B cell (primary cell): ENCODE measurements around the gene TNNT3. TPM values are rescaled to one million over a fixed set of nuclear protein-coding genes. Genes with fewer than 3 reads are reported as not detected.

ENCODE experiments used
- ATAC-seq: fragments of 200-7000 bp; cut with Tn5 transposase; one replicate; pipeline ENCODE4 v1.10.0; 2021; ENCODE audit warnings: low read depth, mild to moderate bottlenecking, moderate number of reproducible peaks, moderate library complexity
- CTCF ChIA-PET: fragments of 350-600 bp; sonication (Branson Sonifier 250); formaldehyde crosslinking; loops from one replicate; lab custom pipeline; 2021; ENCODE audit warnings: antibody characterized with exemption, inconsistent platforms; lab: Charles Lee
- POLR2A ChIA-PET: fragments of 350-600 bp; sonication (Branson Sonifier 250); formaldehyde crosslinking; loops from one replicate; lab custom pipeline; 2021; ENCODE audit warnings: antibody characterized with exemption; lab: Charles Lee
- DNase-seq: peaks from one replicate; pipeline ENCODE4 v3.0.0; 2013
- H2AFZ ChIP-seq: 2 replicates; pipeline ENCODE4 v1.6.1; 2012; ENCODE audit warnings: mild to moderate bottlenecking, low read depth, low read length; ENCODE audit not compliant: insufficient read depth, poor library complexity, severe bottlenecking
- H3K27ac ChIP-seq, 2 donors: 1 replicate in 1 of 2; 2 replicates in 1 of 2; pipeline ENCODE4 v1.5.1; 2012 to 2013; ENCODE audit warnings: low read length in 2 of 2, mild to moderate bottlenecking in 2 of 2, moderate library complexity in 1 of 2
- H3K27me3 ChIP-seq, 4 experiments: fragments of 200-600 bp in 1 of 4; sonication (generic) in 1 of 4; replicated peaks in 1 of 4; 1 replicate in 2 of 4; 2 replicates in 2 of 4; pipeline versions ENCODE4 v1.6.1 to v1.7.0; 2013 to 2016; ENCODE audit warnings: low read length in 3 of 4, mild to moderate bottlenecking in 2 of 4, mixed read lengths in 1 of 4, moderate library complexity in 1 of 4; ENCODE audit not compliant: insufficient read depth in 4 of 4, control insufficient read depth in 3 of 4; ENCODE audit errors: control extremely low read depth in 1 of 4
- H3K36me3 ChIP-seq, 2 experiments: replicated peaks in 1 of 2; 1 replicate in 1 of 2; 2 replicates in 1 of 2; pipeline versions ENCODE4 v1.6.1 to v1.7.1; 2013; ENCODE audit warnings: low read length in 1 of 2; ENCODE audit not compliant: insufficient read depth in 2 of 2, control insufficient read depth in 1 of 2; ENCODE audit errors: control extremely low read depth in 1 of 2, extremely low read depth in 1 of 2
- H3K4me1 ChIP-seq, 2 donors: fragments of 200-600 bp in 1 of 2; sonication (generic) in 1 of 2; 1 replicate in 1 of 2; 2 replicates in 1 of 2; pipeline versions ENCODE4 v1.5.1 to v1.6.1; 2013 to 2017; ENCODE audit warnings: low read length in 2 of 2; ENCODE audit not compliant: control insufficient read depth in 2 of 2, insufficient read depth in 2 of 2
- H3K4me2 ChIP-seq: replicated peaks from 2 replicates; pipeline ENCODE3; 2012; ENCODE audit warnings: mild to moderate bottlenecking, low read depth, low read length; ENCODE audit not compliant: poor library complexity, severe bottlenecking
- H3K4me3 ChIP-seq, 5 experiments: fragments of 200-600 bp in 1 of 5; sonication (generic) in 1 of 5; 1 replicate in 3 of 5; 2 replicates in 2 of 5; pipeline versions ENCODE4 v1.5.1 to v1.7.0; 2011 to 2016; ENCODE audit warnings: low read length in 4 of 5, mild to moderate bottlenecking in 4 of 5, low read depth in 2 of 5, control low read depth in 1 of 5, moderate library complexity in 1 of 5; ENCODE audit not compliant: insufficient read depth in 1 of 5; ENCODE audit errors: control extremely low read depth in 1 of 5, extremely low read depth in 1 of 5
- H3K79me2 ChIP-seq: fragments of 200-600 bp; sonication (generic); one replicate; pipeline ENCODE4 v1.6.0; 2016; ENCODE audit warnings: low read length; ENCODE audit not compliant: control insufficient read depth, insufficient read depth
- H3K9ac ChIP-seq: fragments of 200-600 bp; sonication (generic); 2 replicates; pipeline ENCODE4 v1.6.1; 2017; ENCODE audit warnings: mild to moderate bottlenecking, low read length, moderate library complexity
- H3K9me3 ChIP-seq, 3 donors: one replicate each; pipeline versions ENCODE4 v1.6.1 to v1.7.1; 2013; ENCODE audit warnings: low read length in 2 of 3; ENCODE audit not compliant: control insufficient read depth in 2 of 3, insufficient read depth in 1 of 3; ENCODE audit errors: control extremely low read depth in 1 of 3
- H4K20me1 ChIP-seq: 2 replicates; pipeline ENCODE4 v1.6.0; 2012; ENCODE audit warnings: mild to moderate bottlenecking, low read length; ENCODE audit not compliant: insufficient read depth, control insufficient read depth, poor library complexity, severe bottlenecking
- H3K27ac Mint-ChIP-seq: one replicate; pipeline ENCODE4 v1.8.0; 2021; ENCODE audit warnings: mixed read lengths
- H3K27me3 Mint-ChIP-seq: one replicate; pipeline ENCODE4 v1.8.0; 2021; ENCODE audit warnings: mixed read lengths
- H3K4me1 Mint-ChIP-seq: one replicate; pipeline ENCODE4 v1.8.0; 2021; ENCODE audit warnings: mixed read lengths
- H3K4me3 Mint-ChIP-seq: one replicate; pipeline ENCODE4 v1.8.0; 2021; ENCODE audit warnings: mixed read lengths
- H3K9me3 Mint-ChIP-seq: one replicate; pipeline ENCODE4 v1.8.0; 2022; ENCODE audit warnings: mixed read lengths; ENCODE audit not compliant: insufficient read depth
- EZH2 ChIP-seq: IDR thresholded peaks from 2 replicates; pipeline ENCODE4 v1.6.1; 2012; ENCODE audit warnings: borderline replicate concordance, low read depth, mild to moderate bottlenecking, moderate library complexity, low read length; ENCODE audit not compliant: insufficient read depth, poor library complexity, severe bottlenecking
- whole genome bisulfite sequencing: methylation state at CpG from one replicate; pipeline ENCODE4 v1.1.5; 2013; ENCODE audit warnings: missing lambda C conversion rate; ENCODE audit not compliant: insufficient coverage; 5-methylcytosine and 5-hydroxymethylcytosine counted together
- intact Hi-C: fragments of 100-400 bp; cut with micrococcal nuclease; formaldehyde crosslinking; loops from one replicate; pipeline ENCODE4 v1.10.0; 2022
- polyA plus RNA-seq: library from polyadenylated mRNA; depleted of rRNA; stranded (reverse); fragments of >200 nt; gene quantifications from 2 replicates; pipeline ENCODE4 v1.2.3, GENCODE V29; 2012
- total RNA-seq, 2 donors: library from RNA; stranded (reverse); fragments of 120-200 nt in 1 of 2; gene quantifications; 1 replicate in 1 of 2; 2 replicates in 1 of 2; pipeline versions ENCODE4 v1.2.3 to v1.2.4, GENCODE V29; 2013 to 2022
- TF ChIP-seq, protein P1 (sequence below): fragments of 200-600 bp; IDR thresholded peaks from one replicate; pipeline ENCODE4 v1.8.0; 2022; ENCODE audit warnings: antibody characterized with exemption, mild to moderate bottlenecking

Gene TNNT3
- total and polyA plus RNA-seq, 2 donors (not counting 1 experiment from before 2014, with no cell fraction given), result 2.5 to 10.0 TPM

GRCh38 chr11:1928470-1928890 lies 9.0 kb downstream of the TNNT3 start:
- Mint-ChIP-seq H3K27me3 (peaks cover 31% of the 10 kb centered on the region), H3K9me3 (no peaks in the 10 kb centered on the region), H3K4me3 (no peak overlapping the region), H3K4me1 (no peaks in the 10 kb centered on the region), H3K27ac (no peak overlapping the region)
- DNase-seq (no peak), ATAC-seq (no peak)
- no peaks in the 10 kb centered on the region for H4K20me1 ChIP-seq
- H3K27me3 ChIP-seq, result peaks cover 0 to 27% (median 3%) of the 10 kb centered on the region in 4 experiments
- no peaks in the 10 kb centered on the region for H3K79me2 ChIP-seq
- CTCF ChIA-PET, result no interaction called here
- no peak for TF ChIP-seq EZH2
- TF ChIP-seq, protein P1, sequence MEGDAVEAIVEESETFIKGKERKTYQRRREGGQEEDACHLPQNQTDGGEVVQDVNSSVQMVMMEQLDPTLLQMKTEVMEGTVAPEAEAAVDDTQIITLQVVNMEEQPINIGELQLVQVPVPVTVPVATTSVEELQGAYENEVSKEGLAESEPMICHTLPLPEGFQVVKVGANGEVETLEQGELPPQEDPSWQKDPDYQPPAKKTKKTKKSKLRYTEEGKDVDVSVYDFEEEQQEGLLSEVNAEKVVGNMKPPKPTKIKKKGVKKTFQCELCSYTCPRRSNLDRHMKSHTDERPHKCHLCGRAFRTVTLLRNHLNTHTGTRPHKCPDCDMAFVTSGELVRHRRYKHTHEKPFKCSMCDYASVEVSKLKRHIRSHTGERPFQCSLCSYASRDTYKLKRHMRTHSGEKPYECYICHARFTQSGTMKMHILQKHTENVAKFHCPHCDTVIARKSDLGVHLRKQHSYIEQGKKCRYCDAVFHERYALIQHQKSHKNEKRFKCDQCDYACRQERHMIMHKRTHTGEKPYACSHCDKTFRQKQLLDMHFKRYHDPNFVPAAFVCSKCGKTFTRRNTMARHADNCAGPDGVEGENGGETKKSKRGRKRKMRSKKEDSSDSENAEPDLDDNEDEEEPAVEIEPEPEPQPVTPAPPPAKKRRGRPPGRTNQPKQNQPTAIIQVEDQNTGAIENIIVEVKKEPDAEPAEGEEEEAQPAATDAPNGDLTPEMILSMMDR, result no peak
- H3K4me3 ChIP-seq, result no peak overlapping the region
- no peak overlapping the region for H3K9ac ChIP-seq
- POLR2A ChIA-PET, result no interaction called here
- H3K9me3 ChIP-seq, result no peaks in the 10 kb centered on the region
- H2AFZ ChIP-seq, result no peak overlapping the region
- intact Hi-C loops, result no loop called here
- no peak overlapping the region for H3K27ac ChIP-seq
- H3K4me1 ChIP-seq, result no peaks in the 10 kb centered on the region
- 90% methylated on average over 10 of the region's 13 CpGs for WGBS
- H3K36me3 ChIP-seq, result no peaks in the 10 kb centered on the region
- no peak overlapping the region for H3K4me2 ChIP-seq

DNA sequence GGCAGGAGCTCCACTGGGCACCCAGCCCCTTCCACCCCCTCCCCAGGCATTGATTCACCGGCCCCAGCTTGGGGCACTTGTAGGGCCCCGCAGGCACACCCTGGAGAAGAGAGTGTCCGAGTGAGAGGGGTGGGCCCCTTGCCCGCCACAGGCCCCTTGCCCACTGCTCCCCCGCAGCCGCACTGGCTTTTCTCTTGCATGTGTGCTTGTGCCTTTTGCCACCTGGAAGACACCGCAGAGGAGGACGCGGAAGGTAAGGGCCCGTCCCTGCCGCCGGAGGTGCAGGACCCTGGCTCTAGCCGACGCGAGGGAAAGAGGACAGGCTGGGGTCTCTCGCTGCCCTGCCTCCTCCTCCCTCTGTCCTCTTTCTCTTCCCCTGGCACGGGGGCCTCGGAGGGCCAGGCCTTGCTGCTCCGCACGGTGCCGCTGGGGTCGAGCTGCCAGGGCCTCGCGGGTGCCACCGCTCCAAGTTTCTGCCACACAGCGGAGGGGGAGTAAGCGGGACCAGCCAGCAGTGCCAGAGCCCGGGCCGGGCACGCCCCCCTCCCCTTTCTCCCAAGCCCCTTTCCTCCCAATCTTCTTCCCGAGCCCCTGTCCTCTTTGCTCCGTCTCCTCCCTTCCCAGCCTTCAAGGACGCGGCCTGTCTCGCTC lies 9.5 kb downstream of the TNNT3 start:
- Histone ChIP-seq H3K27ac (no peak overlapping the region), H3K79me2 (no peaks in the 10 kb centered on the region), H3K4me3 (no peak overlapping the region), H2AFZ (no peak overlapping the region), H3K9ac (no peak overlapping the region), H3K36me3 (no peaks in the 10 kb centered on the region), H3K9me3 (no peaks in the 10 kb centered on the region), H4K20me1 (no peaks in the 10 kb centered on the region), H3K4me2 (no peak overlapping the region), H3K27me3 (peaks cover 0 to 27% (median 3%) of the 10 kb centered on the region in 4 experiments), H3K4me1 (no peaks in the 10 kb centered on the region)
- 93% methylated on average over 31 of the region's 35 CpGs for WGBS
- TF ChIP-seq EZH2, result no peak
- TF ChIP-seq, protein P1, result no peak
- ChIA-PET POLR2A (no interaction called here), CTCF (no interaction called here)
- H3K27ac Mint-ChIP-seq, result no peak overlapping the region
- intact Hi-C loops, result no loop called here
- H3K9me3 Mint-ChIP-seq, result no peaks in the 10 kb centered on the region
- ATAC-seq (no peak), DNase-seq (no peak)
- peaks cover 28% of the 10 kb centered on the region for H3K27me3 Mint-ChIP-seq
- H3K4me3 Mint-ChIP-seq, result no peak overlapping the region
- no peaks in the 10 kb centered on the region for H3K4me1 Mint-ChIP-seq
